ENCODE measurements around the gene KLHL11. TPM values are rescaled to one million over a fixed set of nuclear protein-coding genes. Genes with fewer than 3 reads are reported as not detected.

The KLHL11 gene
- total RNA-seq, 2 donors from 2014 or later = 24.2 to 45.0 TPM

DNA sequence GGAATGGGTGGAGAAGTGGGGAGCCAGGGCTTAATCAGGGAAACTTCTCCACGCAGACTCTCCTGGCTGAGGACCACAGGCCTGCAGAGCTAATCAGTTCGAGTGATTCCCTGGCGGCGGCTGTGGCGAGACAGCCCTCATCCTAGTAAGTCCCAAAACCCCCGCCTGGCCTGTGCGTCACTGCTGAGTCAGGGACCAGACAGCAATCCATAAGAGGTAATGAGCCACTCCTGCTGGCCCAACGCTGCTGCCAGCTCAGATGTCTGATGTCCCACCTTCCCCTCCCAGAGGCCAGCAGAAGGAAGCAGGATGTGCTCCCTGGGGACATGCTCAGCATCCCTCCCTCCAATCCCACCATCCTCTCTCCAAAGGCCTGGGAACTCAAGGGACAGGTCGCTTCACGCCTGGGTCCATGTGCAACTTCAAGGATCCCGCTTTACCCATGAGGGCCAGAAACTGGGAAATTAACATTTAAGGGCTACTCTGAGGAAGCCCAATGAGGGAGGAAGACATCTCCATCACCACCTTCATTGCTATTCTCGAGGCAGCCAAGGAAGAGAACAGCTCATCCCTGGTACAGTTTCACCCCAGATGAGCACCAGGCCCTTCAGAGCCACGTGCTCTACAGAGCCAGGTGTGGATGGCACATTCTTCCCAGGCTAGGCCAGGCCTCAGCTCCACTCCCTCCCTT, 45.6 kb upstream of the KLHL11 start:
- Histone ChIP-seq H3K36me3 (peaks cover 22 to 44% of the 10 kb centered on the region in 2 donors), H3K9me3 (no peaks in the 10 kb centered on the region), H3K27me3 (replicated peaks; ENCODE audit: insufficient read depth) (no peaks in the 10 kb centered on the region), H3K4me3 (no peak overlapping the region), H3K4me1 (replicated peaks) (no peaks in the 10 kb centered on the region), H3K27ac (no peak overlapping the region)
- intact Hi-C loops (cut with DNase I) = no loop called here
- WGBS = 93% methylated on average over 13 of the region's 13 CpGs
- TF ChIP-seq POLR2AphosphoS5 (IDR thresholded peaks at IDR 0.05) (no peak), POLR2A (IDR thresholded peaks at IDR 0.05) (no peak)
- TF ChIP-seq, protein P1, sequence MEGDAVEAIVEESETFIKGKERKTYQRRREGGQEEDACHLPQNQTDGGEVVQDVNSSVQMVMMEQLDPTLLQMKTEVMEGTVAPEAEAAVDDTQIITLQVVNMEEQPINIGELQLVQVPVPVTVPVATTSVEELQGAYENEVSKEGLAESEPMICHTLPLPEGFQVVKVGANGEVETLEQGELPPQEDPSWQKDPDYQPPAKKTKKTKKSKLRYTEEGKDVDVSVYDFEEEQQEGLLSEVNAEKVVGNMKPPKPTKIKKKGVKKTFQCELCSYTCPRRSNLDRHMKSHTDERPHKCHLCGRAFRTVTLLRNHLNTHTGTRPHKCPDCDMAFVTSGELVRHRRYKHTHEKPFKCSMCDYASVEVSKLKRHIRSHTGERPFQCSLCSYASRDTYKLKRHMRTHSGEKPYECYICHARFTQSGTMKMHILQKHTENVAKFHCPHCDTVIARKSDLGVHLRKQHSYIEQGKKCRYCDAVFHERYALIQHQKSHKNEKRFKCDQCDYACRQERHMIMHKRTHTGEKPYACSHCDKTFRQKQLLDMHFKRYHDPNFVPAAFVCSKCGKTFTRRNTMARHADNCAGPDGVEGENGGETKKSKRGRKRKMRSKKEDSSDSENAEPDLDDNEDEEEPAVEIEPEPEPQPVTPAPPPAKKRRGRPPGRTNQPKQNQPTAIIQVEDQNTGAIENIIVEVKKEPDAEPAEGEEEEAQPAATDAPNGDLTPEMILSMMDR (IDR thresholded peaks at IDR 0.05) = no peak
- no peak for DNase-seq (ENCODE audit: low spot score)

DNA sequence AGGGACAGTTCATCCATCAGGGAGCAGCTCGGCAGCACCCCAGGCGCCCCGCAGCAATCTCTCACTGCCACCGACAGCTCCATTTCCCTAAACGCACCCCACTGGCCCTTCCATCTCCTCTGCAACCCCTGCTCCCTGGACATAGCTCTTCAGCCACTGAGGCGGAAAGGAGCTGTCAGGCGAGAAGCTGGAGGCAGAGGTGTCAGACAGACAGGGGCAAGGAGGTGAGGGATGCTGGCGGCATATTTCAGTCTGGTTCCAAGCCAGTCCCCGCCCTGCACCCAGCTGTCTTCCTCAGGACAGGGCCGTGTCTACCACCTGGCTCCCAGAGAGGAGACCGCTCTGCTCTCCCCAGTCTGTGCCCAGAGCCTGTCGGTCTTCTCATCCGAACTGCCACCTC, 43.9 kb upstream of the KLHL11 start:
- no peaks in the 10 kb centered on the region for H3K9me3 ChIP-seq
- peaks cover 32 to 51% of the 10 kb centered on the region in 2 donors for H3K36me3 ChIP-seq
- TF ChIP-seq POLR2AphosphoS5 (IDR thresholded peaks at IDR 0.05) (no peak), POLR2A (IDR thresholded peaks at IDR 0.05) (no peak)
- TF ChIP-seq, protein P1 (IDR thresholded peaks at IDR 0.05) = no peak
- DNase-seq (ENCODE audit: low spot score) = no peak
- 86% methylated on average over 13 of the region's 13 CpGs for WGBS
- no peaks in the 10 kb centered on the region for H3K4me1 ChIP-seq (replicated peaks)
- H3K27ac ChIP-seq = no peak overlapping the region
- intact Hi-C loops (cut with DNase I) = no loop called here
- H3K27me3 ChIP-seq (replicated peaks; ENCODE audit: insufficient read depth) = no peaks in the 10 kb centered on the region
- H3K4me3 ChIP-seq = no peak overlapping the region

DNA sequence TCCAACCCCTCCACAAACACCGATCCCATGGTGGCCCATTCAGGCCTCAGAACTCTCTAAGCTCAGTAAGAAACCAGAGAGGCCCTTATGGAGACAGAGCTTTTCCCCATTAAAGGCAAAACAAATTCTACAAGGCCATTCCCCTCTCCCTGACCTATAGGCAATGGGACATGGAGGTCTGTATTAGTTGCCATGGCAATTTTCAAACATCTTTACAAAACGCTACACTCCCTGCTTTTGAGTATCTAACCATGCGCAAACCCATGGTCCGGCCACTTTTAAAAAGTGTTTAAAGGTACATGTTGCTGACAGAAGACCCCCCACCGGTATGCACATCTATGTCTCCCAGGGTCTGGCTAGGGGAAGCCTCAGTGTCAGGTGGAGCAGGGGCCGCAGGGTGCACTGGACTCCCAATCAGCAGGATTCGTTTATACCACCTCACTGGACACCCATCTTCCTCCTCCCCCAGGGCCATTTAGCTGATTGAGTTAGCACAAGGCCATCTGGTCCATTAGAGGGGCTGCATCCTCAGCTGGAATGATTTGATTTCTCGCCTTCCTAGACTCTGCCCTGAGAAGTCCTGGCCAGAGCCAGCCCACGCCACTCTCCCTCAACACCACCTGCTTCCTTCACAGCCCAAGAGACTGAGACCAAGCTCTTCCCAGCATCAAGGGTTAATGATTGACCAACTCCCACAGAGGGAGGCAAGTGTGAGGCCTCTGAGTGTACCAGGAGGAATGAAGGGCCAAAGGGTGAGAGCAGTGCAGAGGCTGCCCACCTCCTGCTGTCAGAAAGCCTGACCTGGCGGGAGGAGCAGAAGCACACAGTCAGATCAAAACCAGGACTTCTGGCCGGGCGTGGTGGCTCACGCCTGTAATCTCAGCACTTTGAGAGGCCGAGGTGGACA, 42.7 kb upstream of the KLHL11 start:
- no peak for DNase-seq (ENCODE audit: low spot score)
- no peak overlapping the region for H3K27ac ChIP-seq
- no peak for TF ChIP-seq POLR2AphosphoS5 (IDR thresholded peaks at IDR 0.05)
- TF ChIP-seq, protein P1 (IDR thresholded peaks at IDR 0.05) = no peak
- TF ChIP-seq POLR2A (IDR thresholded peaks at IDR 0.05) = no peak
- no peaks in the 10 kb centered on the region for H3K4me1 ChIP-seq (replicated peaks)
- peaks cover 32 to 55% of the 10 kb centered on the region in 2 donors for H3K36me3 ChIP-seq
- H3K4me3 ChIP-seq = no peak overlapping the region
- WGBS = 88% methylated on average over 14 of the region's 14 CpGs
- intact Hi-C loops (cut with DNase I) = no loop called here
- no peaks in the 10 kb centered on the region for H3K9me3 ChIP-seq
- no peaks in the 10 kb centered on the region for H3K27me3 ChIP-seq (replicated peaks; ENCODE audit: insufficient read depth)

DNA sequence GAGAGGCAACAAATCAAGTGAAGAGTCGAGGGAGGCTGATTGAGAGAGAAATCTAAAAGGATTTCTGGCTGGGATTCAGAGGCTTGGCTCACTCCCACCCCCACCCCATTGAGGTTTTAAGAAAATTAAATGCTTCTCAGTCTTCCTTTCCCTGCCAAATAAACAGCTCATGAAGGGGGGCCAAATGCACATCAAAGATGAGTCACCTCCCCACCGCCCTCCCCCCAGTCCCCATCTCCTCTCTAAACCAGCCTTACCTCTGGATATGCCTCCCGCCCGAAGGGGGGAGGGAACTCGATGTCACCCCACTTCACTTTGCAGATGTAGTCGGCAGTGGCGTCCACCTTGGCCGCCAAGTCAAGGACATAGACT, 41.9 kb upstream of the KLHL11 start:
- WGBS = 58% methylated on average over 6 of the region's 8 CpGs
- H3K36me3 ChIP-seq = peaks cover 27 to 56% of the 10 kb centered on the region in 2 donors
- H3K27me3 ChIP-seq (replicated peaks; ENCODE audit: insufficient read depth) = no peaks in the 10 kb centered on the region
- intact Hi-C loops (cut with DNase I) = no loop called here
- H3K4me1 ChIP-seq (replicated peaks) = no peaks in the 10 kb centered on the region
- TF ChIP-seq, protein P1 (IDR thresholded peaks at IDR 0.05) = no peak
- TF ChIP-seq POLR2AphosphoS5 (IDR thresholded peaks at IDR 0.05) (no peak), POLR2A (IDR thresholded peaks at IDR 0.05) (no peak)
- no peaks in the 10 kb centered on the region for H3K9me3 ChIP-seq
- DNase-seq (ENCODE audit: low spot score) = no peak
- no peak overlapping the region for H3K27ac ChIP-seq
- H3K4me3 ChIP-seq = no peak overlapping the region
